SW480 (cell line): Measurements from ENCODE around the gene SLC12A8.

Experiments used
- DNase-seq: peaks from one replicate; pipeline ENCODE4 v3.0.0-alpha.2; 2016; ENCODE audit warnings: low spot score

Gene SLC12A8

GRCh38 chr3:125073390-125073905 is 139.1 kb downstream of the SLC12A8 start:
- no peak for DNase-seq

DNA sequence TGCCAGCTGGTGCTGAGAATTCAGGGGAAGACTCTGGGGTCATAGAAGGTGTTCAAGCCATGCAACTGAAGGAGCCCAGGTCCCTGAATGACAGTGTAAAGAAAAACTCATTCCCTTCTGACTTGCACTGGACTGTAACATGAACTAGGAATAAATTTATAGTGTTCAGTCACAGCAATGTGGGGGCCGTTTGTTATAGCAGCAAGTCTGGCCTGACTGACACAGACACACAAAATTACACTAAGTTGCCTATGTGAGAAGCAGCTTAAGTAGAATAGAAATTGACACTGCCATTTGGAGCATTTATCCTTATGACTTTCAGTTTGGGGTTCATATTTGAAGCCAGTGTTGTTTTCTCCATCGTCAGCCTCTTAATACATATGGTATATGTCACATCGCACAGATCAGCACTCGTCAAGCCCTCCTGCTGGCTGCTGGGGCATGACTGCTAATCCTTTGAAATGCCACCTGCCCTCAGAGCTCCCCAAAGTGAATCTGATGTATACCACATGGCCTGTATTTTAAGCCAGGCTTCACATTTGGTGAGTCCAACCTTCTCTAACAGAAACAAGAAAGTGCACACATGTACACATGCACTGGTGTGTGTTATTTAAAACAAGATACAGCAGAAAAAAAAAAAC is 139.7 kb downstream of the SLC12A8 start:
- no peak for DNase-seq

- no peak for DNase-seq
These were observed 140.2 kb downstream of the SLC12A8 start for GRCh38 chr3:125072301-125072700.

- DNase-seq = no peak
These were observed 142.4 kb downstream of the SLC12A8 start for GRCh38 chr3:125069968-125070745.

DNA sequence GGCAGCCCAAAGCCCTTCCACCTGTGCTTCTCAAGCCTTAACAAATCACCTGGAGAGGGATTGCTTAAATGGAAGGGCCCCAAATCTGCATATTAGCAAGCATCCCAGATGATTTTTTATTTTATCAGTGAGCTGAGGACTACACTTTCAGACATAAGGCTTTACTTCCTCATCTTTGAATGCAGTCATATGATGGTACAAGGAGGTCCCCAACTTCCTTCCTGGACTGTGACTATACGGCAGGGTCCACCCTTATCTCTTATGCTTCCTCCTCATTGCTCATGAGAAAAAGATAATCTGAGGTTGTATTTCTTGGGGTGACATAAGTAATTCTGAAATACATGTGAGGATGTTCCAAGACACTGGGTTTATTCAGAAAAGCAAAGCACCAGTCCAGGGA is 143.1 kb downstream of the SLC12A8 start:
- DNase-seq = no peak

GRCh38 chr3:125068265-125068664 is 144.3 kb downstream of the SLC12A8 start:
- no peak for DNase-seq

DNA sequence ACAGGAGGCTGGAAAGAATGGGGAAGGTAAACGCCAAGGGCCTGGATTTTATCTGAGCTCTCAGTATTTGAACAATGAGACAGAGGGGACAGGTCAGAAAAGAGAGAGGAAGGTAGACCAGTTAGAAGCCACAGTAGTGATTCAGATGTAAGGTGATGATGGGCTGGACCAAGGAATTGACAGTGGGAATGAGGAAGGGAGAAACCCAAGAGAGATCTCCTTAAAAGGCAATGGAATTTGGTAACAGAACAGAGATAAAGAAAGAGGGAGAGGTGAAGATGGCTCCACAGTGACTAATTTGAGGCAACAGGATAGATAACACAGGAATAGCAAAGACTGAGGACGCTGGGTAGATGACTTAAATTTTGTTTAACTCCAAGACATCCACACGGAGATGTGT is 145.3 kb downstream of the SLC12A8 start:
- DNase-seq = no peak

DNA sequence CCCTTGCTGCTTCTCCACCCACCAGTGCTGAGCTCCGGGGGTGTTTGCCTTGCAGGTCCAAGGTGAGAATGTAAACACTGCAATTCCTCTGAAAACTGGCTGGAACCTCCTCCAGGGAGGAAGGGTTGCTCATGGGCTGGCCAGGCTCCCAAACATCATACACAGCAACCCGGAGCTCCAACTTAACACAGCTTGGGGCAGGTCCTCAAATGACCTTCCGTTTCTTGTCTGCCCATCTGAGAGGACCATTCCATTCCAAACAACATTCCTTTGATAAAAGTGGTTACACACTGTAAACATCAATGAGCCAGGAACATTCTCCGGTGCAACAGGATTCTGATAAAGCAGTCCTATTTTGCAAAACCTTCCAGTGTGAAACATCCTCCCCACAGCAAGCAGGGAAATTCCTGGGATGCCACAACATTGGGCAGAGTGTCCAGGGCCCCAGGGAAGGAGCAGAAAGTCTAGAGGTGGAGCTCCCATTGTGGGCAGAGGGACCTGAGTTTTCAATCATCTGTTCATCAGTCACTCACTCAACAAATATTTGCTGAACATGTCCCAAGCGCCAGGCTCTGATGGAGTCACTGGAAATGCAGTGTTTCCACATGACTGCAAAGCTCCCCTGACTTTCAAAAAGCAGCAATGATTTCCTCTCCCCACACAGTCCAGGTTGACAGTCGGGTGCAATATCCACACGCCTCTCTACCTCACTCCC is 149.5 kb downstream of the SLC12A8 start:
- DNase-seq = peak; percentile 85

DNA sequence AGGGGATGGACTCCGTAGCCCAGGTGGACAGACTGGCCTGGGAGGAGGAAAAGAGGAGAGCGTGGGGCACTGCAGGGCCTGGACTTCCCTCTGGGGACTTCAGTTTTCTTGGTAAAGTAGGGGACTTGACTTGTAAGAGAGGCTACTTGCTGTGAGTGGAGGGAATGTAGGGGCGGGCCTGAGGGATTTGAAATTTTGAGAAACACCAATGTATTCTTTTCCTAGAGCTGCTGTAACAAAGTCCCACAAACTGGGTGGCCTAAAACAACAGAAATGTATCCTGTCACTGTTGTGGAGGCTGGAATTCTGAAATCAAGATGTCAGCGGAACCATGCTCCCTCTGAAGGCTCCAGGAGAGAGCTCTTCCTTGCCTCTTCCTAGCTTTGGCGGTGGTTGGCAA is 150.9 kb downstream of the SLC12A8 start:
- DNase-seq = no peak

GRCh38 chr3:125061170-125061569 is 151.4 kb downstream of the SLC12A8 start:
- no peak for DNase-seq

- DNase-seq = no peak
These were observed 152.9 kb downstream of the SLC12A8 start for GRCh38 chr3:125059488-125060245.

- DNase-seq = no peak
These were observed 153.6 kb downstream of the SLC12A8 start for GRCh38 chr3:125058959-125059358.

- no peak for DNase-seq
These were observed 154.0 kb downstream of the SLC12A8 start for GRCh38 chr3:125058529-125058928.

DNA sequence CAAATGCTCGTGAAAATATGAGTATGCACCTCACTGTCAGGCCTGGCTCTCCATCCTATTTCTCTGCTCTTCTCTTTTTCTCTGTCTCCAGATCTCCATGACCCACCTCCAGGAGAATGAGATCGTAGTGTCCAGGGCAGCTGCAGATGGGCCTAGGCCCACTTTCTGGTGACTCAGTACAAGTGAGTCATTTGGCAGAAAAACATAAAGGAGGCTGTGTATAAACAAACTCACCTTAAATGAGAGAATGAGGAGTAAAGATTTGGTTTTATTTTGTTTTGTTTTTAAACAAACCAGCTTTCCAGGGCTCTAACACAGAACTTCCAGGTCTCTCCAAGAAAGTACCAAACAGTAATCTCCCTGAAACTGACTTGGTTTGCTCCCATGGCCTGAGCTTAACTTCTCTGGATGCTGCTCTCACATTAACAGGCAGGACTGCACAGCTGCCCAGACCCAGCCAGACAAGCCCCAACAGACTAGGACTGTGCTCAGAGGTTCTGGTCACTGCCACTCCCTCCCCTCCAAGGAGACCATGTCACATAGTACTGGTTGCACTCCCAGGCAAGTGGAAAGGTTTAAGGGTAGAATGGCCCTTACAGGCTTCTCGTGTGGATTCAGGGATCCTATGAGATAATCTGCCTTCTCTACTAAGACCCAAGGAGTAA is 155.2 kb downstream of the SLC12A8 start:
- peak; percentile 53 for DNase-seq

- peak; percentile 68 for DNase-seq
These were observed 156.4 kb downstream of the SLC12A8 start, which contains the start of gene HEG1 for GRCh38 chr3:125055913-125056745. TSS of gene HEG1 (minus strand) at chr3:125055997. CDS start at chr3:125055890, 107 bp downstream.

DNA sequence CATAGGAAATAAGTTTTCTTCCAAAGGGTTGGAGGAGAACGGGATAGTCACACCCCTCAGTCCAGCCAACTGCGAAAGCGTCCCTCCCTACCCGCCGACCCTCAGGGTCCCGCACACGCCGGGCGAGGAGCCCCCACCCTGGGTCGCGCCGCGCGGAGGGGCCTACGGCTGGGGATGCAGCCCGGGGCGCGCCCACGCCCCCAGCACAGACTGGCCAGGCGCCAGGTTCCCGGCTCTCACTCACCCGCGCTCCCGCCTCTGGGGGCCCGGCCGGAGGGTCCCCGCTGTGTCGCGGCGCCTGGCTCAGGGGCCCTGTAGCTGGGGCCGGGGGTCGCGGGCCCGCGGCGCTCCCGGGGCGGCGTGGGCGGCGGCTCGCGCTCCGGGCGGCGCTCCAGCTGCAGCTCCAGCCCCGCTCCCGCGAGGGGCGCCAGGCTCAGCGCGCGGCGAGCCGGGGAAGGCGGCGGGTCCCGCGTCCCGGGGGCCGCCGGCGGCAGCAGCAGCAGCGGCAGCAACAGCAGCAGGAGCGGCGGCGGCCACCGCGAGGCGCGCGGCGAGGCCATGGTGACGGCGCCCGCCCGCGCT is 157.1 kb downstream of the SLC12A8 start:
- peak; percentile 37 for DNase-seq

DNA sequence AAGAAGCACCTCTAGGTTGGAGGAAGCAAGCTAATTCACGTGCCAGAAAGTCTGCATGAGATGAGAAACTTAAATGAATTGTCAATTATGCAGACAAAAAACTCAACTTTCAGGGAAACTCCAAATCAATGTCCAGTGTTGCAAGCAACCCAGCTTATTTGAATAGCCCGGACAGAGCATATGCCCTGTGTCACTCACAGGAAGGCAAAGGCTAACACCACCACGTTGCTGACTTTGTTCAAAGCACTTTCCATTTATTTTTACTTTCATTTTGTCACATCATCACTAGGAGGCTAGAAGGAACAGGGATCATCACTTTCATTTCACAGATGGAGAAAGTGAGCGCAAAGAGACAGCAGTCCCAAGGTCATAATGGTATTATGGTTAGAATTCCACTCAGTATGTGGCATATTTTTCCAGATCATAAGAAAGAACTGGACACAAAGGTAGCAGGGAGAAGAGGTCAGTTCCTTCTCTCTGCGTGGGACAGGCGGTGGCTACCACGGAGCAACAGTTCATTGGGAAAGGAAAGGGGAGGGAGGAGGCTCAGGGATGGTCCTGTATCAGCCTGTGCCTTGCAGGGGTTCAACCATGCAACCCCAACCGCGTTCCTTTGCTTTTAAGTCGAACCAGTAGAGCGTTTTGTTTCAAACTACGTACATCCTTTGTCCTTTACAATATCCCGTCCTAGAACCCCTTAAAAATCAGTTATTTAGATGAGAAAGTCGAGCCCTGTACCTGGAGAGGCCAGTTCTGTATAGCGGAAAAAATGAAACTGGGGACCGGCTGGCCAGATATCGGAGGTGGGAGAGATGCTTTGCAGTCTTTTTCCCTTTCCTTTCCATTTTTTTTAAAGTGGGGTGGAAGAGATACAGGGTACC is 157.9 kb downstream of the SLC12A8 start:
- DNase-seq = peak; percentile 74

DNA sequence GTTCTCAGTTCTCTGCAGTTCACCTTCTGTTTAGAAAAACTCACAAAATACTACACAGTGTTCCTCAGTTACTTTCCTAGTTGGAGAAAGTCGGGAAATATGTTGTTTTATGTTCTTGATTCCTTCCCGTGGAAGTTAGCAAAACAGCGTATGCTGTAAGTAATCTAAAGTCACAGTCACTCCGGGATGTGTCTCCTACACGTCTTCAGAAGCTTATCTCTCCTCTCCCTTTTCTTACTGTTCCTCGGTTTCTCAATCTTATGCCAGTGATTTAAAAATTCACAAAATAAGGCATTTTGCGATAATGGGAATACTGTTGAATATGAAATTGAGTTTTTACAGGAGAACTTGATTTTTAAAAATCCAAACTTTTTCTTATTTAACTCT is 158.5 kb downstream of the SLC12A8 start:
- DNase-seq = no peak

DNA sequence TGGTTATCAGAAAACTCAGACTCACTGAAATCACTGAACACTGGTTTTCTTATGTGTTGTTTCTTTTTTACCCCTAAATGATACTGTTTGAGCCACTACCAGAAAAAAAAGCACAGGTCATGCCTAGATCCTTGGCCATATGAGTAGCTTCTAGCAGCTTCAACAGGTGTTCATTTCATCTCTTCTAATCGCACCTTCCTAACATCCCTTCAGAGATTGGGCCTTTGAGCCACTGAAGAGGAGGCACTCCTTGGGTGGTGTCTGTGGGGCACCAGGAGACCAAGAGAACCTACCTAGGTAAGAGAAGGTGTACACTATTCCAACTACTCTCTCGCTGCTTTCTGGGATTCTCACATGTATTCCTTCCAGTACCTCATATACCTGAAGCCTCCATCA is 159.2 kb downstream of the SLC12A8 start:
- DNase-seq = no peak
